Kidney glomerular epithelial cell (primary cell): ENCODE data around the gene NOD1.
"Not testable (repeated sequence)": the region's sequence is repeated elsewhere in the genome, so short reads cannot be mapped to it uniquely, and the experiment has no call there.

Source experiments
- DNase-seq: peaks from one replicate; lab custom pipeline; 2025; lab: John Stamatoyannopoulos, UW

NOD1 gene

GRCh38 chr7:30412782-30413504 lies 65.6 kb downstream of the NOD1 start:
- peak; percentile 83 for DNase-seq

DNA sequence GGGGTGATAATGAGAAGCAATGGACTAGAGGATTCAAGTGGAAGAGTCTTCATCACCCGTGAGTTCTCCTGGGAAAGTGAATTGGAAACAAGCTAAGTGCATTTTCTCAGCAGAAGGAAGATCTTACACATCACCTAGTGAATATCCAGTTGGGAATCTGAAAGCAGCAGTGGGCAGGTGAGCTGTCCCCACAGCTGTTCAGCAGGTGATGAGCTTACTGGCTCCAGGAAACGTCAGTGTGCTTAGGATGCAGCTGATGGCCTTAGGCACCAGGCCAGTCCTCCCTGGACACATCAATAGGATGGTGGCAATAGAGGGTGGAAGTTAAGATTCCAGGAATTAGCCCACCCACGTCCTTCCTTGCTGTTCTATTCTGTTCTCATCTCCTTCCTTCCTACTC lies 66.7 kb downstream of the NOD1 start:
- no peak for DNase-seq

- DNase-seq, result no peak
Observed at GRCh38 chr7:30411173-30411572, 67.4 kb downstream of the NOD1 start.

DNA sequence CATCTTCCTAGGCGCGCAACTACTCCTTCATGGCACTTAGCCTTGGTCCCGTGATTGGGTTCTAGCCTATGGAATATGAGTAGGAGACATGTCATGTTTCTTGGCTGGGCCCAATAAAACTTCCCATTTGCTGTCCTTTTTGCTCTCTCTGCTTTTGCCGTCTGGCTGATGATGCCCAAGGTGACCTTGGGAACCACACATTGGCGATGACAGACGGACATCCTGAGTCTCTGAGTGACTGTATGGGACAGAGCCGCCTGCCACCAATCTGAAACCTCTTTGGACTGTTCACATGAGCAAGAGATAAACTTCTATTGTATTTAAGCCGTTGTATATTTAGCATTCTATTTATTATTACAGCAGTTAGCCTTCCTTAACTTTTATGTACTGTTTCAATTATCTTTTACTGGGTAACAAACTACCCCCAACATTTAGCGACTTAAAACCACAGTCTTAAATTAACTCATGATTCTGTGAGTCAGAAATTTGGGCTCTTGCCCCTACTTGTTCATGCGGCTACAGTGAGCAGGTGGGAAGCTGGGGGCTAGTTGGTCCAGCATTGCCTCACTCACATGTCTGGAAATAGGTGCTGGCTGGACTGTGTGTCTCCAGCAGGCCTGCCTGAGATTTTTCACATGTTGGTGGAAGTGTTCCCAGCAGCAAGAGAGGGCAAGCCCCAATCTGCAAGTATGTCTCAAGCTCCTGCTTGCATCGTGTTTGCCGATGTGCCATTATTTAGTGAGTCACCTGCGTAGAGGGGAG lies 71.7 kb downstream of the NOD1 start:
- DNase-seq, result no peak

DNA sequence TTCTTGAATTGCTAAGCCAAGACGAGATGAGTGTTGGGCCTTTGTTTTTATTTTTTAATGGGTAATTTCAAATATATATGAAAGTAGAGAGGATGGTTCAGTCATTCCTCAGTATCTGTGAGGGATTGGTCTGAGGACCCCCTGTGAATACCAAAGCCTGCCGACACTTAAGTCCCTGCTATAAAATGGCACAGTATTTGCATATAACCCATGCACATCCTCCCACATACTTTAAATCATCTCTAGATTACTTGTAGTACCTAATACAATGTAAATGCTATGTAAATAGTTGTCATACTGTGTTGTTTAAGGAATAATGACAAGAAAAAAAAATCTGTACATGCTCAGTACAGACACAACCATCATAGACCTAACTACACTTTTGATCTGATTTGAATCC lies 73.4 kb downstream of the NOD1 start:
- DNase-seq, result no peak

DNA sequence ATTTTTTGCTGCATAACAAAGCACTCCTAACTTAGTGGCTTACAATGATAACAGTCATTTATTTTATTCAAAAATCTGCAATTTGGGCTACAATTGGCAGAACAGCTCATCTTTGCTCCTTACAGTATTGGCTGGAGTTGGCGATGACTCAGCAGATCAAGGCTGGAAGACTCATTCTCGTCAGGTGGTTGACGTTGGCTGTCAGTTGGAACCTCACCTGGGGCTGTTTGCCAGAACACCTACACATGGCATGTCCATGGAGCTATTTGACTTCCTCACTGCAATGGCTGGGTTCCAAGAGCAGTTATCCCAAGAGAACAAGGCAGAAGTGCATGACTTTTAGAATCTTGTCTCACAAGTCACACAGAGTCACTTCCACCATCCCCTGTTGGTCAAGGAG lies 75.1 kb downstream of the NOD1 start:
- DNase-seq, result no peak

GRCh38 chr7:30396389-30396788 lies 82.2 kb downstream of the NOD1 start:
- DNase-seq, result no peak

- no peak for DNase-seq
Observed at GRCh38 chr7:30395676-30396075, 82.9 kb downstream of the NOD1 start.

DNA sequence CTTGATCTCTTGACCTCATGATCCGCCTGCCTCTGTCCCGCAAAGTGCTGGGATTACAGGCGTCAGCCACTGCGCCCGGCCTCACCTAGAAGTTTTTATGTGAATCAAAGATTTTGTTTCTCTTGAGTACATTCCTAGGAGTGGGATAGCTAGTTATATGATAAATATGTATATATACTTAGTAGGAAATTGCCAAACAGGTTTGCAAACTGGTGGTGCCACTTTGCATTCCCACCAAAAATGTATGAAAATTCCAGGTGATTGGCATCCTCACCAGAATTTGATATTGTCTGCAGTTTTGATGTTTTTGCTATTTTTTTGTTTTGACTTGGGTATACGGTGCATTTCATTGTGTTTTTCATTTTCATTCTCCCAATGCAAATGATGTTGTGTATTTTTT lies 86.8 kb downstream of the NOD1 start:
- no peak for DNase-seq

DNA sequence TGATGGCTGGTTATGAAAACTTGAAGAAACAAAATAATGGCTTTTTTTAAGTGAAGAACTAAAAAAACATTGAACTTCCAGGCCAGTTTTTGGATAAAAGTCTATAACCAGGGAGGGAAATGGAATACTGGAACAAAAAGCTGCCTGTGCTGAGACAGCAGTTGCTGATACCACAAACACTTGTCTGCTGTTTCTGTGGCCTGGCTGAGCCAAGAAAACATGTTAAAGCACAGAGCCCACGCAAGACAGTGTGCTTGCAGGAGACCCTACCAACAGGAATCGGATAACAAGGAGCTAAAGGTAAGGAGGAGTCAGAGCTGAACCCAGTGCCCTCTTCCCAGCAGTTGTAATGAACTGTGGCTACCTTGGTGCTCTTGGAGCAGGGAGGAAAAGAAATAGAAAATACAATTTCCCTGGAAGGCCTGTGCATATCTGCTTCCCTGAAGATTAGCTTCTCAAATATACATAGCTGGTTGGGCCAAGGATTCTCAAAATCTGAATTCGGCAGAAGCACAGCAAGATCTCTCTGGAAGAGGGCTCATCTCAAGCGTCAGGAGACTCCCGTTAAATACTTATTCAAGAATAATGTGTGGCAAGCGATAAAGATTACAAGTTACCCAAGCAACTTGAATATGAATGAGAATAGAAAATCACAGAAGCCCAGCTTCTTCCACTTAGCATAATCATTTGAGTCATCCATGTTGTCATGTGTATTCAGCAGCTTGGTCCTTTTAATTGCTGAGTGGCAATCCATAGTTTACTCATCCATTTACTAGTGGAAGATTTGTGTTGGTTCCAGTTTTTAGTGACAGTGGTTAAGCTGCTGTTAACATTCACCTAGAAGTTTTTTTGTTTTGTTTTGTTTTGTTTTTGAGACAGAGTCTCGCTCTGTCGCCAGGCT lies 87.6 kb downstream of the NOD1 start:
- DNase-seq, result no peak

GRCh38 chr7:30389791-30390190 lies 88.8 kb downstream of the NOD1 start:
- DNase-seq, result no peak

- peak; percentile 10 for DNase-seq
Observed at GRCh38 chr7:30382607-30383006, 96.0 kb downstream of the NOD1 start.

DNA sequence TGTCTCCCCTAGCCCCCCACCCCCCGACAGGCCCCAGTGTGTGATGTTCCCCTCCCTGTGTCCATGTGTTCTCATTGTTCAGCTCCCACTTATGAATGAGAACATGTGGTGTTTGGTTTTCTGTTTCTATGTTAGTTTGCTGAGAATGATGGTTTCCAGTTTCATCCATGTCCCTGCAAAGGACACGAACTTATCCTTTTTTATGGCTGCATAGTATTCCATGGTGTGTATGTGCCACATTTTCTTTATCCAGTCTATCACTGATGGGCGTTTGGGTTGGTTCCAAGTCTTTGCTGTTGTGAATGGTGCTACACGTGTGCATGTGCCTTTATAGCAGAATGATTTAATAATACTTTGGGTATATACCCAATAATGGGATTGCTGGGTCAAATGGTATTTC lies 97.8 kb downstream of the NOD1 start:
- not testable (repeated sequence) for DNase-seq

DNA sequence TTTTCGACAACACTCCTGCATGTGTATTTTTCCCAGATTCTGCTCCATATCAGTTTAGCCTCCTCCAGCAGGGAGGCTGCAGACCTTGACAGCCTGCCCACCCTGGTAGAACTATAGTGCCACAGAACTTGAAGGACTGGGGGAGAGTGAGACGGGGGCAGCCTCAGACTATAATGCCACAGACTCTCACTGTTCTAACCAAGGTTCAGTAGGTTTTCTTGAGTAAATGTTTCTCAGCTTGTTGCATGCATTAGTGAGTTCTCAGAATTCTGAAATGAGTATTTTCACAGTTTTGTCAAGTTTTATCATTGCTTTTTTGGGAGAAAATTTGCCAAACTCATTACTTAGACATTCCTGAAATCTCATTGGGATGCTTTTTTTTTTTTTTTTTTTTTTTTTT lies 98.3 kb downstream of the NOD1 start:
- no peak for DNase-seq

DNA sequence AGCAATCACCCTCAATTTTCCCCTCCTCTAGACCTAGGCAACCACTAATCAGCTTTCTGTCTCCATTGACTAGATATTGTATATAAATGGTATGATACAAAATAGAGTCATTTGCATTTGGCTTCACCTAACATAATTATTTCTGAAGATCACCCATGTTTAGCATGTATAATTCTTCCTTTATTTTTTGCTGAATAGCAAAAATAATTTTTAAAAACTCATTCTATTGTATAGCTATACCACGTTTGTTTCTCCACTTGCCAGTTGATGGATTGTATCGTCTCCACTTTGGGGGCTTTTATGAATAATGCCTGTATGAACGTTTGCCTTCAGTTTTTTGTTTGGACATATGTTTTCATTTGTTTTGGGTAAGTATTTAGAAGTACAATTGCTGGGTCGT lies 98.8 kb downstream of the NOD1 start:
- DNase-seq, result no peak

- DNase-seq, result no peak
Observed at GRCh38 chr7:30379131-30379530, 99.5 kb downstream of the NOD1 start.

GRCh38 chr7:30378275-30378674 lies 100.3 kb downstream of the NOD1 start:
- DNase-seq, result no peak
